ENCODE measurements around the gene CLASP1.

Gene CLASP1

GRCh38 chr2:121359716-121360565 is 289.3 kb downstream of the CLASP1 start:
- TF ChIP-seq CTCF (IDR thresholded peaks at IDR 0.05), result no peak

- no peak for TF ChIP-seq CTCF (IDR thresholded peaks at IDR 0.05)
These were observed 290.1 kb downstream of the CLASP1 start for GRCh38 chr2:121359170-121359569.

- no peak for TF ChIP-seq CTCF (IDR thresholded peaks at IDR 0.05)
These were observed 291.0 kb downstream of the CLASP1 start for GRCh38 chr2:121358291-121358690.

- peak; percentile 71 for TF ChIP-seq CTCF (IDR thresholded peaks at IDR 0.05)
These were observed 293.1 kb downstream of the CLASP1 start for GRCh38 chr2:121356058-121356640.

- no peak for TF ChIP-seq CTCF (IDR thresholded peaks at IDR 0.05)
These were observed 293.8 kb downstream of the CLASP1 start for GRCh38 chr2:121355488-121355887.

GRCh38 chr2:121351521-121352318 is 297.5 kb downstream of the CLASP1 start:
- no peak for TF ChIP-seq CTCF (IDR thresholded peaks at IDR 0.05)

- TF ChIP-seq CTCF (IDR thresholded peaks at IDR 0.05), result no peak
These were observed 298.4 kb downstream of the CLASP1 start for GRCh38 chr2:121350890-121351289.
